Mucosa of stomach (tissue), 1 donor: ENCODE measurements around the gene IFT122.
"Not testable (repeated sequence)": the region's sequence is repeated elsewhere in the genome, so short reads cannot be mapped to it uniquely, and the experiment has no call there.

ENCODE experiments used
- H3K27me3 ChIP-seq: one replicate; pipeline ENCODE4 v1.7.0; 2013; ENCODE audit warnings: mild to moderate bottlenecking, low read length; ENCODE audit not compliant: control insufficient read depth, insufficient read depth
- H3K36me3 ChIP-seq: one replicate; pipeline ENCODE4 v1.7.0; 2013; ENCODE audit warnings: low read length; ENCODE audit not compliant: control insufficient read depth, insufficient read depth
- H3K4me1 ChIP-seq: one replicate; pipeline ENCODE4 v1.7.0; 2013; ENCODE audit warnings: mild to moderate bottlenecking, low read length; ENCODE audit not compliant: control insufficient read depth, insufficient read depth
- H3K4me3 ChIP-seq: one replicate; pipeline ENCODE4 v1.7.0; 2013; ENCODE audit warnings: low read length
- H3K9ac ChIP-seq: one replicate; pipeline ENCODE4 v1.7.0; 2013; ENCODE audit warnings: mild to moderate bottlenecking, low read length, moderate library complexity
- H3K9me3 ChIP-seq: one replicate; pipeline ENCODE4 v1.7.0; 2013; ENCODE audit warnings: mild to moderate bottlenecking, low read length, moderate library complexity; ENCODE audit not compliant: control insufficient read depth
- donor health status: Pancreatic carcinoma.

IFT122 gene

DNA sequence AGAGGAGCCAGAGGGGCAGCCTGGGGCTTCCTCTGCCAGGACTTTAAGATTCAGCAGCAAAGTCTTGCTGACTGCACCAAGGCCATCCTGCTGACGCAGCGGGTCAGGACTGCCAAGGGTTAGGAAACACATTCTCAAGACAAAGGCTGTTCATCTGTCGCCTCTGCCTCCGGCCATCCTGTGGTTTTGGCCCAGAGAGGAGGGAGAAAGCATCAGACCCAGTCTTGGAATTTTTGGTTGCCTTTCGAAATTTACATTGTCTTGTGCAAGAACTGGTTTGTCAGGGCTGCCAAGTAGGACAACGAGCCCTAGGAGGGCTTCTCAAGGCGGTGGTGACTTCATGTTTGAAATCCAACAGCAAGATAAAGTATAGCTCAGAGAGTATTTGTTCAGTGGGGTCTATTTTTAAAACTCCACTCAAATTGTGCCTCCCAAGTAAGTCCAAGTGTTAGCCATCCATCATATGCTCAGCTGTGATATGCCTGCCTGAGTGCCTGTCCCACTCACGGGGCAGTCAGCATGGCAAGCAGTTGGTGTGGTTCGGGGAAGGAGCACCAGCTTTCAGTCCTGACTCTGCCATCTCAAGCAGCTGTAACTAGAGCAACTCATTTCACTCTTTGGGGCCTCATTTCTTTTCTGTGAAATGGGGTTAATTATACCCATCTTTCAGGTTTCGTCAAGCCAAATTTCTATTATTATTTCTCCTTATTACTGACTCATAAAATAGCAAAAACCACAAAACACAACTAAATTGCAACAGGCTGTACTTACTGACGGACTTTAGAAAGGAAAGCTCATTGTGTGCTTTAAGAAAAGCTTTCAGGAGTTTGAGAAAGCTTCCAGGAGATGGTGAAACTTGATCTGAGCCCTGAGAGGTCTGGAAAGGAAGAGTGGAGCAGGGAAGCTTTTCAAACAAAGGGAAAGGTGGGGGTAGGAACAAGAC lies 46.0 kb downstream of the IFT122 start:
- no peak overlapping the region for H3K9ac ChIP-seq
- H3K4me1 ChIP-seq, result no peaks in the 10 kb centered on the region
- H3K9me3 ChIP-seq, result no peaks in the 10 kb centered on the region
- no peaks in the 10 kb centered on the region for H3K27me3 ChIP-seq
- H3K36me3 ChIP-seq, result no peaks in the 10 kb centered on the region
- H3K4me3 ChIP-seq, result no peak overlapping the region

DNA sequence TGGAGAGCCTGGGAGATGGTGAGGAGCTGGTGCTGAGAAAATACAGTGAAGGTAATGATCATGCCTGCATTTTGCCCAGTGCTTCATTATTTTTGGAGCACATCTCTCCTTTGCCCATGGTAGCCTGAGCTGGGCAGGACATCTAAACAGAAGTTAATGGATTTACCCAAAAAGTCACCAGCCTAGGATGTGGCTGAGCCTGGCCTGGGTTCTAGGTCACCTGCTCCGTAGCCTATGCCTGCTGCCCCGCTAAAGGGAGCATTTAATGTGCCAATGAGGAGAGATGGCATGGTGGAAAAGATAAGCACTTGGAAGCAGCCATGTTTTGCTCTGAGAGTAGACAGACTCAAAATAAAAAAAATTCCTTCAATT lies 46.6 kb downstream of the IFT122 start:
- Histone ChIP-seq H3K9ac (no peak overlapping the region), H3K27me3 (no peaks in the 10 kb centered on the region), H3K36me3 (no peaks in the 10 kb centered on the region), H3K9me3 (no peaks in the 10 kb centered on the region), H3K4me3 (no peak overlapping the region), H3K4me1 (no peaks in the 10 kb centered on the region)

DNA sequence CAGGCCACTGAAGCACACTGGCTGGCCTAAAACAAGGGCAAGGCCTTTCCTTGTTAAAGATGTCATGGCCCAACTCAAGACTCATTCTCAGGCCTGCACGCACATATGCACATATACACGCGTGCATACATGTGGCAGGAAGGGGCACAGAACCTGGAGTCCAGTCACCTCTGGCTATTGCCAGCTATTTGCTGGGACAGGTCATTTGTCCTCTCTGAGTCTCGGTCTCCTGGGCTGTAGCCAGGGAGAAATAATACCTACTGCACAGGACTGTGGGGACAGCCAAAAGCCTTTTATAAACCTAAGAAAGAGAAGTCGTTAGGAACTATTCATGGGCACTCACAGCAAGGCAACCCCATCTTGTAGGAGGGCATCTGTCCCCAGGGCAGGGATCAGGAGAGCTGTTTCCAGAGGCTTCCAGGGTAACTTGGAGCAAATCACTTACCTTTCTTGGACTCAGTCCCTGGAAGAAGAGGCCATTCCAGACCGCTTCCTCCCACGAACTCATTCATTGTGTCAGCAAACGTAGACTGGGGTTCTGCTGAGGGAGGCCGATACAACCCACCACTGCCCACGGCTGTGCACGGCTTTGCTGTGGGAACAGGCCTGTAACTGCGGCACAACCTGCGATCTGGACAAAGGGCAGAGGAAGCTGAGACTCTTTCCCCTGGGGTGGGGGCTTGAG lies 47.3 kb downstream of the IFT122 start:
- Histone ChIP-seq H3K36me3 (no peaks in the 10 kb centered on the region), H3K27me3 (no peaks in the 10 kb centered on the region), H3K9ac (no peak overlapping the region), H3K4me1 (no peaks in the 10 kb centered on the region), H3K9me3 (no peaks in the 10 kb centered on the region), H3K4me3 (no peak overlapping the region)

DNA sequence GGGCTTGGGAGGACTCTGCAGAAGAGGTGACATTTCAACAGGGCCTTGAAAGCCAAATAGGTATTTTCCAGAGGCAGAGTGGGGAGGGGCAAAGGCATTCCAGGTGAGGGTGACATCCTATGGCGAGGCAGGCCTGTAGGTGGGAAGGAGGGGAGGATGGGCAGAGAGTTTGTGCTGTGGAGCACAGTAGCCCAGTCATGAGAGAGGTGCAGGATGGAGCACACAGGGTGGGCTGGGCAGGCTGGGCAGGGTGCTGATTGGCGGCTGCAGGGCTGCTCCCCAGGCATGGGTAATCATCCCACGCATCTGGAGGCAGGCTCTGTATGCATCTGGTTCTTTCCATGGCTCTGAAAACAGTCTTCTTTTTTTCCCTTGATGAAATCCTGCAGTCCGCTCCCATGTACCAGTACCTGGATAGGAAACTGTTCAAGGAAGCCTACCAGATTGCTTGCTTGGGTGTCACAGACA lies 47.9 kb downstream of the IFT122 start:
- not testable (repeated sequence) for H3K27me3 ChIP-seq, H3K9ac ChIP-seq, H3K9me3 ChIP-seq, H3K4me3 ChIP-seq, H3K4me1 ChIP-seq, H3K36me3 ChIP-seq

DNA sequence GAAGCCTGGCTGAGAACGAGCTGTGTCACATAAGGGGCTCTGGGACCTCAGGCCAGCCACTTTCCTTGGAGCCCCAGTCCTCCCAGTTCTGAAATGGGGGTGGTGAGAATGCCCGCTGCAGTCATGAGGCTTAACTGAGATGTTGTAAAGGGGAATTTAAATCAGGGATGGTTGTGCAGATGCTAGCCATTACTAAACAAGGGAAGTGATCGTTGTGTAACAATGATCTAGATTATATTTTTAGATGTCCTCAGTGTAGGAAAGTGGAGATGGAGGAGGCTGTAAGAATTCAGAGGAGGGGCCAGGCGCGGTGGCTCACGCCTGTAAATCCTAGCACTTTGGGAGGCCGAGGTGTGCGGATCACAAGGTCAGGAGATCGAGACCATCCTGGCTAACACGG lies 49.2 kb downstream of the IFT122 start:
- H3K36me3 ChIP-seq, H3K4me1 ChIP-seq, H3K4me3 ChIP-seq, H3K27me3 ChIP-seq, H3K9ac ChIP-seq, H3K9me3 ChIP-seq: not testable (repeated sequence)

DNA sequence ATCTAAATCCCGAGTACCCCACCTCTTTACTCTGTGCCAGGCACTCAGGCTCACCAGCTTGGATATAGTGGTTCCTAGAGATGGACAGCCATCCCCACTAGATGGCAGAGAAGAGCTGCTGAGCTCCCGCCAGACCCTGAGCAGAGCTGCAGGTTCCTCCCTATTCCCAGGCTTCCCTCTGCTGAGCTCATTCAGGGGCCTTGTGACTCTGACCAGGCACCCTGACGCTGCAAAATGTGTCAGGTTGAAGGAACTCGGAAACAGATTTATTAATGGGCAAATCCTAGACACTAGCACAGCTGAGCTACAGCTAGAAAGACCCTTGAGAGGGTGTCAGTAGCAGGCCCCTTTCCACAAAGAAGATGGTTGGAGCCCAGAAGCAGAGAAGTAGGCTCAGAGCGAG lies 50.2 kb downstream of the IFT122 start:
- Histone ChIP-seq H3K27me3 (no peaks in the 10 kb centered on the region), H3K9ac (no peak overlapping the region), H3K36me3 (peaks cover 7% of the 10 kb centered on the region), H3K4me1 (no peaks in the 10 kb centered on the region), H3K9me3 (no peaks in the 10 kb centered on the region), H3K4me3 (no peak overlapping the region)

DNA sequence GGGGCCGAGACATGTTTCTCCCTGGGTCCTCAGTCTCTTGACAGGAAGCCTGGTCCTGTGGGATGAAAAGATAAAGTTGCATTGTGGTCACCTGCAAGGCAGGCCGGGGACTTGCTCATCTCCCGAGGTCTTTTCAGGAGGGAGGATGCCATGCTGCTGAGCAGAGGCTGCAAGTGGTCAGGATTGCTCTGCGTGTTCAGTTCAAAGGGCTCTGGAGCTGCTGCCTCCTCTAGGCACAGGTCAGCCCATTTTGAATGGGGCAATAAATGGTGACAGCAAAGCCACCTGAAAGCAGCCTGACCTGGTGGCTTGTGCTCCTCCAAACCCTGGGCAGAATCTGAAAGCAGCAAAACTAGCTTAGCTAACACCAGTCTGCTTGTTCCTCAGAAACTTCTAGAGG lies 51.1 kb downstream of the IFT122 start:
- not testable (repeated sequence) for H3K27me3 ChIP-seq, H3K9ac ChIP-seq, H3K36me3 ChIP-seq, H3K4me1 ChIP-seq, H3K9me3 ChIP-seq, H3K4me3 ChIP-seq

DNA sequence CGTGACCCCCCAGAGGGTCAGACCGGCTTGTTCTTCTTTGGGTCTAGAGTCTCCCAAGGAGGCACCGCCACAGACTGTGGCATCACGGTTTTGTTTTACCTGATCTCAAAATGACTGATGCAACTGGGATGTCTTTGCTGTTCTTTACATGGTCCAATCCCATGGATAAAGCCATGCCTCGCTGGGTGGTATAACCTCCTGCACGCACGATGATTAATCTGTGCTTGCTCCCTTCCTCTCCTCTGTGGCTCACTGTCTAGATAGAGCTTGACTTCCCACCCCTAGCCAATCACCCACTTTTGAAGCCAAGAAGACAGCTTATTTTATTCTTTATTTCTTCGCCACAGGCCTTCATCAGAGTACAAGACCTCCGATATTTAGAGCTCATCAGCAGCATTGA lies 51.8 kb downstream of the IFT122 start:
- Histone ChIP-seq H3K4me1 (no peaks in the 10 kb centered on the region), H3K27me3 (no peaks in the 10 kb centered on the region), H3K9ac (no peak overlapping the region), H3K9me3 (no peaks in the 10 kb centered on the region), H3K36me3 (peaks cover 7% of the 10 kb centered on the region), H3K4me3 (no peak overlapping the region)

DNA sequence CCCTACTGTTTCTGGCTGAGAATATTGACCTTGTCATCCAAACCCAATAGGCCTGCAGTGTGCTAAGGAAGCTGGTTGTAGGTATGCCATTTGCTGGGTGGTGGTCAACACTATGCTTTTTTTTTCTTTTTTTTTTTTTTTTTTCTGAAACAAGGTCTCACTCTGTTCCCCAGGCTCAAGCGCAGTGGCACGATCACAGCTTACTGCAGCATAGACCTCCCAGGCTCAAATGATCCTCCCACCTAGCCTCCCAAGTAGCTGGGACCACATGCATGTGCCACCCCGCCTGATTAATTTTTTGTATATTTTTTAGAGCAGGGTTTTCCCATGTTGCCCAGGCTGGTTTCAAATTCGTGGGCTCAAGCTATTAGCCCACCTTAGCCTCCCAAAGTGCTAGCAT lies 52.7 kb downstream of the IFT122 start:
- H3K9ac ChIP-seq, result no peak overlapping the region
- no peaks in the 10 kb centered on the region for H3K9me3 ChIP-seq
- no peak overlapping the region for H3K4me3 ChIP-seq
- no peaks in the 10 kb centered on the region for H3K4me1 ChIP-seq
- H3K36me3 ChIP-seq, result peaks cover 7% of the 10 kb centered on the region
- H3K27me3 ChIP-seq, result no peaks in the 10 kb centered on the region

DNA sequence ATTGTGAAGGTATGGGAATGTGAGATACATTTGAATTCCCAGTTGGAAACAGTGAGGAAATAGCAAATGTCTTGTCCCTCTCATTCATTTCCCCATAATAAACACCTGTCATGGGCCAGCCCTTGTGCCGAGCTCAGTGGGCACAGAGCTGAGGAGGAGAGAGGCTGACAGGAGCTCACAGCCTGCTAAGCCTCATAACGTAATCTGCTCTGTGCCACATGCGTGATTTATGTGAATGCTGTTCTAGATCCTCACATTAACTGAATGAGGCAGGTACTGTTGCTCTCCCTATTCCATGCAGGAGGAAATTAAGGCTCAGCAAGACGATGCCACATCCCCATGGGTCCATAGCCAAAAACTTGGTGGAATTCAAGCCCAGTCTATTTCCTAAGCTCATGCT lies 53.2 kb downstream of the IFT122 start:
- H3K4me3 ChIP-seq, result no peak overlapping the region
- H3K9ac ChIP-seq, result no peak overlapping the region
- no peaks in the 10 kb centered on the region for H3K27me3 ChIP-seq
- H3K36me3 ChIP-seq, result peaks cover 7% of the 10 kb centered on the region
- peaks cover 4% of the 10 kb centered on the region for H3K4me1 ChIP-seq
- no peaks in the 10 kb centered on the region for H3K9me3 ChIP-seq

DNA sequence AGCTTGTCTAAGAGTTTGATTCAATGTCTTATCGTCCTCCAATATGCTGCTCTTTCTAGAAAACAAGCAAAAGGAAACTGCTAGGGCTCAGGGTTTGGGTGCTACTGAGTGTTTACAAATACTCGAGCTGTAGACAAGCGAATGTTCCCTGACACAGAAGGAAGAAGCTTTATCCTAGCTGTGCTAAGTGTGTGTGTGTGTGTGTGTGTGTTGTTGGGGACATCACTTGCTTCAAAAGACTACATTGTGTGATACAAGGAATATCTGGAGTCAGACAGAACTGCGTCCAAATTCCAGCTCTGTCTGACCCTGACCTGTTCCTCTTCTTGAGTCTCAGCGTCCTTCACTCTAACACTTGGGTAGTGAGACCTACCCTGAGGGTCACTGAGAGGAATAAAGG lies 54.5 kb downstream of the IFT122 start:
- not testable (repeated sequence) for H3K4me3 ChIP-seq, H3K9ac ChIP-seq, H3K27me3 ChIP-seq, H3K36me3 ChIP-seq, H3K9me3 ChIP-seq, H3K4me1 ChIP-seq

DNA sequence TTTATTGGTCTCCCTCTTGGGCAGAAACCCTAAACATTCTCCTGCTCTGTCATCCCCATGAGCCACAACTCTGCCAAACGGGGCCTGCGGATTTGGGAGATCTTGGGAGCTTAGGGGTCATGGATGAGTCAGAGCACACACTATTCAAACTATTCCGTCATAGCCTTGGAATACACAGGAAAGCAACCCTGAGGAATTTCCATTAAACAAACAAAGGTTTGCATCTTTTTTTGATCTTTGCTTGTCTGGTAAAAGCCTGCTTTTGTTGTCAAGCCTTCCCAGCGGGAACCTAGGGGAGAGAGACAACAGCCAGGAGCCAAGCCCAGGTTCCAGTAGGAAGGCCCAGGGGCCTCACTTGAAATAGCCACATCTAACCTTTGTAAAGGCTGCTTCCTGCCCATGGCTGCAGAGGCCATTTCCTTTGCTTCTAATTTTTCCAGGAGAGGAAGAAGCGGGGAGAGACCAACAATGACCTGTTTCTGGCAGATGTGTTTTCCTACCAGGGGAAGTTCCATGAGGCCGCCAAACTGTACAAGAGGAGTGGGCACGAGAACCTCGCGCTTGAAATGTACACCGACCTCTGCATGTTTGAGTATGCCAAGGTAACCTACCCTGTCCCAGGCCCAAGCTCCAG lies 55.1 kb downstream of the IFT122 start:
- not testable (repeated sequence) for H3K9me3 ChIP-seq, H3K4me1 ChIP-seq, H3K4me3 ChIP-seq, H3K9ac ChIP-seq, H3K27me3 ChIP-seq
- H3K36me3 ChIP-seq, result peaks cover 11% of the 10 kb centered on the region
